ENCODE measurements around the gene PRPF19. TPM values are rescaled to one million over a fixed set of nuclear protein-coding genes. Genes with fewer than 3 reads are reported as not detected.
A peak's percentile ranks its signal among the peaks of the same experiment; 100 is the strongest.

PRPF19 gene
- total and polyA plus RNA-seq, 10 of the 15 experiments (the other 5 are each of a cell fraction or from before 2014, with no cell fraction given), result 8.7 to 170 (median 61.3) TPM

GRCh38 chr11:60889869-60890311 is 16.5 kb downstream of the PRPF19 start:
- CTCF ChIA-PET, result interaction anchor here (0.5 to 7.1 kb wide), 6 partner anchors 10 to 232 kb away, joined by 3 to 108 read pairs (median 3); no protein-coding TSS in a partner anchor
- no peak overlapping the region for H3K4me2 ChIP-seq (ENCODE audit: control insufficient read depth, insufficient read depth)
- ATAC-seq, result no peak; the same call in 2 of the 3 replicates
- peaks cover 7 to 22% of the 10 kb centered on the region in 2 experiments for H3K36me3 ChIP-seq (ENCODE audit: control insufficient read depth in 2 of 2, insufficient read depth in 2 of 2, low read length in 1 of 2)
- RAD21 ChIA-PET (ENCODE audit: unreplicated experiment), result interaction anchor here (0.7 kb wide), 1 partner anchor 84 kb away, joined by 3 read pairs; no protein-coding TSS in a partner anchor
- in situ Hi-C loops (cut with MboI) (loop anchor here (5.0 kb wide), 1 partner anchor 118 kb away; no protein-coding TSS in a partner anchor), intact Hi-C loops (cut with micrococcal nuclease; ENCODE audit: unreplicated experiment) (no loop called here)
- BruUV-seq (replicated peaks), result no TSS peak
- no peak overlapping the region for H3K9ac ChIP-seq (ENCODE audit: control insufficient read depth, insufficient read depth, low read length)
- SMC1A ChIA-PET (ENCODE audit: uncharacterized antibody, unreplicated experiment), result interaction anchor here (3.1 to 3.6 kb wide), 2 partner anchors 59 to 112 kb away, joined by 46 to 50 read pairs; no protein-coding TSS in a partner anchor
- no peak for FAIRE-seq
- H3K4me1 ChIP-seq (ENCODE audit: control insufficient read depth, insufficient read depth, low read length), result no peaks in the 10 kb centered on the region
- no peak for DNase-seq (ENCODE audit: low read depth, low spot score)
- no peak overlapping the region for H3K4me3 ChIP-seq
- POLR2A ChIA-PET, result interaction anchor here (0.5 kb wide), 1 partner anchor 39 kb away, joined by 4 read pairs; no protein-coding TSS in a partner anchor
- H3K27ac ChIP-seq (ENCODE audit: control insufficient read depth, insufficient read depth), result no peak overlapping the region
- no peaks in the 10 kb centered on the region for H4K20me1 ChIP-seq (ENCODE audit: control insufficient read depth, insufficient read depth)
- 70% methylated on average over 6 of the region's 6 CpGs for WGBS (ENCODE audit: insufficient coverage, insufficient replicate concordance, low lambda C conversion rate, missing lambda C conversion rate)
- H3K27me3 ChIP-seq (replicated peaks in 1 of 2; ENCODE audit: control insufficient read depth in 2 of 2, insufficient read depth in 2 of 2, low read length in 1 of 2), result no peaks in the 10 kb centered on the region
- H2AFZ ChIP-seq (ENCODE audit: control insufficient read depth, low read depth, low read length), result no peak overlapping the region
- no peaks in the 10 kb centered on the region for H3K9me3 ChIP-seq (replicated peaks; ENCODE audit: control insufficient read depth, insufficient read depth, low read length)
- no peaks in the 10 kb centered on the region for H3K79me2 ChIP-seq (ENCODE audit: control insufficient read depth, insufficient read depth, low read length)
- TF ChIP-seq CREM (IDR thresholded peaks at IDR 0.05; ENCODE audit: low read depth) (no peak), POLR2A (IDR thresholded peaks at IDR 0.05; ENCODE audit: low read depth, low read length) (peak; percentile 64; the same call in 1 of the 2 replicates)

- Histone ChIP-seq H3K9ac (ENCODE audit: control insufficient read depth, insufficient read depth, low read length) (no peak overlapping the region), H4K20me1 (ENCODE audit: control insufficient read depth, insufficient read depth) (no peaks in the 10 kb centered on the region), H3K4me1 (ENCODE audit: control insufficient read depth, insufficient read depth, low read length) (no peaks in the 10 kb centered on the region), H3K4me2 (ENCODE audit: control insufficient read depth, insufficient read depth) (no peak overlapping the region), H3K27me3 (replicated peaks in 1 of 2; ENCODE audit: control insufficient read depth in 2 of 2, insufficient read depth in 2 of 2, low read length in 1 of 2) (no peaks in the 10 kb centered on the region), H3K79me2 (ENCODE audit: control insufficient read depth, insufficient read depth, low read length) (no peaks in the 10 kb centered on the region), H3K36me3 (ENCODE audit: control insufficient read depth in 2 of 2, insufficient read depth in 2 of 2, low read length in 1 of 2) (peaks cover 7 to 20% of the 10 kb centered on the region in 2 experiments), H3K9me3 (replicated peaks; ENCODE audit: control insufficient read depth, insufficient read depth, low read length) (no peaks in the 10 kb centered on the region), H3K27ac (ENCODE audit: control insufficient read depth, insufficient read depth) (no peak overlapping the region), H2AFZ (ENCODE audit: control insufficient read depth, low read depth, low read length) (no peak overlapping the region), H3K4me3 (no peak overlapping the region)
- BruUV-seq (replicated peaks), result no TSS peak
- intact Hi-C loops (cut with micrococcal nuclease; ENCODE audit: unreplicated experiment) (loop anchor here (1.0 kb wide), 1 partner anchor 56 kb away; no protein-coding TSS in a partner anchor), in situ Hi-C loops (cut with MboI) (no loop called here)
- POLR2A ChIA-PET, result no interaction called here
- SMC1A ChIA-PET (ENCODE audit: uncharacterized antibody, unreplicated experiment), result interaction anchor here (0.9 to 3.6 kb wide), 11 partner anchors 11 to 186 kb away, joined by 3 to 50 read pairs (median 4); no protein-coding TSS in a partner anchor
- 69% methylated on average over 5 of the region's 5 CpGs for WGBS (ENCODE audit: insufficient coverage, insufficient replicate concordance, low lambda C conversion rate, missing lambda C conversion rate)
- CTCF ChIA-PET, result interaction anchor here (0.7 to 7.1 kb wide), 26 partner anchors 9 to 300 kb away, joined by 3 to 108 read pairs (median 4); partner anchors contain the start of gene MS4A10
- ATAC-seq (peak; percentile 93), FAIRE-seq (peak; percentile 27), DNase-seq (ENCODE audit: low read depth, low spot score) (no peak)
- TF ChIP-seq POU2F2 (IDR thresholded peaks at IDR 0.05; ENCODE audit: borderline replicate concordance, low read depth, low read length), result no peak
- TF ChIP-seq RAD21 (IDR thresholded peaks at IDR 0.05; ENCODE audit: insufficient read depth, low read depth, low read length), result peak; percentile 73
- peak; percentile 47 to 61 (median 58); a peak in 5 of 6 replicates for TF ChIP-seq CTCF (IDR thresholded peaks at IDR 0.05 in 2 of 3, conservative IDR thresholded peaks at IDR 0.05 in 1 of 3; ENCODE audit: control insufficient read depth in 2 of 3, extremely low read depth in 1 of 3, insufficient read depth in 1 of 3, low read depth in 3 of 3, low read length in 3 of 3)
- peak; percentile 65; the same call in 1 of the 2 replicates for TF ChIP-seq SMC3 (IDR thresholded peaks at IDR 0.05; ENCODE audit: borderline replicate concordance, low read length)
- RAD21 ChIA-PET (ENCODE audit: unreplicated experiment), result interaction anchor here (0.7 to 2.6 kb wide), 14 partner anchors 12 to 366 kb away, joined by 3 to 46 read pairs (median 4); no protein-coding TSS in a partner anchor
Observed at GRCh38 chr11:60887556-60887955, 18.8 kb downstream of the PRPF19 start.

Data from GM12878 (cell line).